Lung (tissue), 12 donors: Measurements from ENCODE around the gene VWF. TPM values are rescaled to one million over a fixed set of nuclear protein-coding genes. Genes with fewer than 3 reads are reported as not detected.

Experiments
- ATAC-seq: fragments of 200-7000 bp; cut with Tn5 transposase; one replicate; pipeline ENCODE4 v1.9.1; 2020; ENCODE audit warnings: moderate number of reproducible peaks; ENCODE audit not compliant: insufficient read depth, low FRiP score
- DNase-seq, 3 donors: peaks; one replicate each; pipeline ENCODE4 v3.0.0-alpha.2; 2013 to 2017
- H3K27ac ChIP-seq, 2 donors: one replicate each; pipeline ENCODE4 v1.5.1; 2013; ENCODE audit warnings: mild to moderate bottlenecking in 2 of 2, moderate library complexity in 2 of 2, control low read depth in 1 of 2, inconsistent platforms in 1 of 2, low read depth in 1 of 2, low read length in 1 of 2
- H3K27me3 ChIP-seq, 3 donors: one replicate each; pipeline ENCODE4 v1.5.1; 2013; ENCODE audit warnings: low read length in 2 of 3; ENCODE audit not compliant: control insufficient read depth in 3 of 3, insufficient read depth in 3 of 3
- H3K36me3 ChIP-seq, 4 donors: one replicate each; pipeline ENCODE4 v1.5.1; 2013; ENCODE audit warnings: low read length in 4 of 4, mild to moderate bottlenecking in 1 of 4, moderate library complexity in 1 of 4; ENCODE audit not compliant: control insufficient read depth in 4 of 4, insufficient read depth in 4 of 4
- H3K4me1 ChIP-seq, 5 donors: one replicate each; pipeline ENCODE4 v1.5.1; 2013; ENCODE audit warnings: low read length in 5 of 5, mild to moderate bottlenecking in 2 of 5, moderate library complexity in 1 of 5; ENCODE audit not compliant: control insufficient read depth in 5 of 5, insufficient read depth in 5 of 5
- H3K4me3 ChIP-seq: one replicate; pipeline ENCODE4 v1.5.1; 2013; ENCODE audit warnings: mild to moderate bottlenecking, control low read depth, moderate library complexity
- H3K9ac ChIP-seq, 2 donors: one replicate each; pipeline ENCODE4 v1.5.1; 2013; ENCODE audit warnings: low read length in 2 of 2, control low read depth in 1 of 2; ENCODE audit not compliant: insufficient read depth in 1 of 2
- H3K9me3 ChIP-seq, 4 donors: one replicate each; pipeline ENCODE4 v1.5.1; 2013; ENCODE audit warnings: low read length in 3 of 4, mild to moderate bottlenecking in 1 of 4, moderate library complexity in 1 of 4; ENCODE audit not compliant: control insufficient read depth in 4 of 4, insufficient read depth in 3 of 4
- WGBS, 2 donors: extraction: QIAGEN DNeasy Blood & Tissue Kit; methylation state at CpG; one replicate each; pipeline ENCODE4 v1.1.7; 2013; 5-methylcytosine and 5-hydroxymethylcytosine counted together
- polyA plus RNA-seq, 2 donors: library from polyadenylated mRNA; stranded (reverse); fragments of 200-250 nt; gene quantifications; one replicate each; pipeline ENCODE4 v1.2.1, GENCODE V29; 2013
- total RNA-seq, 2 donors: library from RNA; depleted of rRNA in 1 of 2; stranded (reverse); fragments of >200 nt in 1 of 2; gene quantifications; one replicate each; pipeline ENCODE4 v1.2.1, GENCODE V29; 2014 to 2021
- TF ChIP-seq, protein P1 (sequence below): IDR thresholded peaks from 2 replicates; pipeline ENCODE4 v1.5.1; 2012; ENCODE audit warnings: mild to moderate bottlenecking; ENCODE audit errors: control extremely low read depth, extremely low read depth
- donor health status: control.
- donor health status: control.
- donor health status: Bipolar disorder and iron deficiency.
- donor health status: healthy.
- donor health status: DM: yes; HTN: yes; CAD: no.

VWF gene
- total and polyA plus RNA-seq, 4 donors = 65.6 to 285 (median 249) TPM

DNA sequence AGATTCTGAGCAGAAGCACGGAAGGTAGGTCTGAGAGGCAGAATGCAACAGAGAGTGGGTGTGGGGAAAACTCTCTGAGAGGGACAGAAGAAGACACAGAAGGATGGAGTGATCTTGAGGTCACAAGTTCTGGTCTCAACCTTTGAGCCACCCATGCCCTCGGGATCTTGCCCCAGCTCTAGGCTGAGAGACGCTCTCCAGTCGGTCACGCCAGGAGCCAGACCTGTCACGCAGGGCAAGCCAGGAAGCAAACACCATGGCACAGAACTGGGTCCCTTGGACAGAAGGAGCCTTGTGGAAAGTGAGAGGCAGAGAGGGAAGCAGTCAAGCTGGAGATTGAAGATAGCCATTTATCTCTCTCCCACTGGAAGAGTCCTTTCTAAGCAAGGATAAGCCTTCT is 79.0 kb downstream of the VWF start:
- no peak overlapping the region for H3K4me3 ChIP-seq
- H3K4me1 ChIP-seq = peaks cover 0 to 4% (median 0%) of the 10 kb centered on the region in 5 donors
- ATAC-seq (no peak), DNase-seq (no peak)
- peaks cover 0 to 5% (median 0%) of the 10 kb centered on the region in 4 donors for H3K36me3 ChIP-seq
- no peaks in the 10 kb centered on the region for H3K9me3 ChIP-seq
- TF ChIP-seq, protein P1, sequence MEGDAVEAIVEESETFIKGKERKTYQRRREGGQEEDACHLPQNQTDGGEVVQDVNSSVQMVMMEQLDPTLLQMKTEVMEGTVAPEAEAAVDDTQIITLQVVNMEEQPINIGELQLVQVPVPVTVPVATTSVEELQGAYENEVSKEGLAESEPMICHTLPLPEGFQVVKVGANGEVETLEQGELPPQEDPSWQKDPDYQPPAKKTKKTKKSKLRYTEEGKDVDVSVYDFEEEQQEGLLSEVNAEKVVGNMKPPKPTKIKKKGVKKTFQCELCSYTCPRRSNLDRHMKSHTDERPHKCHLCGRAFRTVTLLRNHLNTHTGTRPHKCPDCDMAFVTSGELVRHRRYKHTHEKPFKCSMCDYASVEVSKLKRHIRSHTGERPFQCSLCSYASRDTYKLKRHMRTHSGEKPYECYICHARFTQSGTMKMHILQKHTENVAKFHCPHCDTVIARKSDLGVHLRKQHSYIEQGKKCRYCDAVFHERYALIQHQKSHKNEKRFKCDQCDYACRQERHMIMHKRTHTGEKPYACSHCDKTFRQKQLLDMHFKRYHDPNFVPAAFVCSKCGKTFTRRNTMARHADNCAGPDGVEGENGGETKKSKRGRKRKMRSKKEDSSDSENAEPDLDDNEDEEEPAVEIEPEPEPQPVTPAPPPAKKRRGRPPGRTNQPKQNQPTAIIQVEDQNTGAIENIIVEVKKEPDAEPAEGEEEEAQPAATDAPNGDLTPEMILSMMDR = no peak
- 92 to 98% methylated on average over 6 of the region's 6 CpGs for WGBS, 2 donors
- no peak overlapping the region for H3K9ac ChIP-seq
- H3K27me3 ChIP-seq = no peaks in the 10 kb centered on the region
- H3K27ac ChIP-seq = no peak overlapping the region

DNA sequence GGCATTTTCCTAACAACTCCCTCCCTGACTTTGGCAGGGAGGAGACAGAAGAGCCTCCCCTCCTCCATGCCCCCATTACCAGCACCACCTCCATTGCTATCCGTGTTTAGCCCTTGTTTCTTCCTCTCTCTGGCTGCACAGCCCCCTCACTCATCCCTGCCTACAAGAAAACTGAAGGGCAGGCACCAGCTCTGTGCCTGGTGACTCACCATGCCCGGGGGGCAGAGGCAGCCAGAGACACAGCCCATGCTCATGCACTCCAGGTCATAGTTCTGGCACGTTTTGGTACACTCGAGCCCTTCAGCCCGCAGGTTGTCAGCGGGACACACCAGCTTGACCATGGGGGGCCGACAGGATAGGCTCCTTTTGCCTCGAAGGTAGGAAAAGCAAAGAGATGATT is 80.4 kb downstream of the VWF start:
- DNase-seq (no peak), ATAC-seq (no peak)
- peaks cover 0 to 4% (median 0%) of the 10 kb centered on the region in 5 donors for H3K4me1 ChIP-seq
- H3K9ac ChIP-seq = no peak overlapping the region
- H3K9me3 ChIP-seq = no peaks in the 10 kb centered on the region
- no peaks in the 10 kb centered on the region for H3K27me3 ChIP-seq
- TF ChIP-seq, protein P1 = no peak
- H3K4me3 ChIP-seq = no peak overlapping the region
- 79 to 86% methylated on average over 8 of the region's 8 CpGs for WGBS, 2 donors
- H3K27ac ChIP-seq = no peak overlapping the region
- peaks cover 0 to 3% (median 0%) of the 10 kb centered on the region in 4 donors for H3K36me3 ChIP-seq

DNA sequence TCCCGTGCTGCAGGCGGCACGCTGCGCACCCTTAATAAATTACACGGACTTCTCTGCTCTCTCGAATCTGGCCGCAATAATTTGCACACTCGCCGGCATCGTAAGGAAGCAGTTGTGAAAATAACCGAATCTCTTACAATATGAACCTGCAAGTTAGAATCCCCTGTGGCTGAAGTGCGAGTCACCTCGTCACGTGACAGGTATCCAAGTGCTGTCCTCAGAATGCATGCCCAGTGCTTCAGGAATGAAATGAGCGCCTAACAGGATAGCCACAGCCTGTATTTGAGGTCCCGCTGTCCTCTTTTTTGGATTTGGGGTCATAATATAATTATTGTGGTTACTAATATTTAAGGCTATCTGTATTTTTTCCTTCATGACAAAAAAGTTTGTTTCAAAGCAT is 82.0 kb downstream of the VWF start:
- ATAC-seq = no peak
- no peak for DNase-seq
- Histone ChIP-seq H3K9me3 (no peaks in the 10 kb centered on the region), H3K4me1 (peaks cover 0 to 4% (median 0%) of the 10 kb centered on the region in 5 donors), H3K27me3 (no peaks in the 10 kb centered on the region), H3K9ac (no peak overlapping the region), H3K36me3 (peaks cover 0 to 5% (median 0%) of the 10 kb centered on the region in 4 donors), H3K27ac (no peak overlapping the region), H3K4me3 (no peak overlapping the region)
- TF ChIP-seq, protein P1 = no peak
- 91% methylated on average over 16 of the region's 16 CpGs for WGBS, 2 donors

DNA sequence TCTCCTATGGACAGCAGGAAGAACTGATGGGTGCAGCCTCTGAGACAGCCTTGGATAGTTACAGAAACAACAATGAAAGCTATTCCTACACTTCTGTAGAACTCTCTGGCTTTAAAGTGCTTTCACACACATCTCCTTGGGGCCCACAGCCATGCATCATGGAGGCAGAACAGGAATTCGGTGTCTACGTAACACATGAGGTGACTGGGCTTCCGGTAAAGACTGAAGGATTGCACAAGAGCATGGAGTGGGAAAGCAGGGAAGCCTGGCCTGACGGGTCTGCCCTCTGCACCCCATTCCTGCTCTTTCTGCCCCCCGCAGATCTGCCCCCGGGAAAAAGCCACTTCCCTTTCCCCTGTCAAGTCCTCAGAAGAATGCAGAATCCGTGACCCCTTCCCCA is 82.6 kb downstream of the VWF start:
- no peaks in the 10 kb centered on the region for H3K9me3 ChIP-seq
- ATAC-seq (no peak), DNase-seq (no peak)
- no peak overlapping the region for H3K9ac ChIP-seq
- H3K4me1 ChIP-seq = peaks cover 0 to 2% (median 0%) of the 10 kb centered on the region in 5 donors
- H3K27me3 ChIP-seq = no peaks in the 10 kb centered on the region
- H3K27ac ChIP-seq = no peak overlapping the region
- H3K4me3 ChIP-seq = no peak overlapping the region
- TF ChIP-seq, protein P1 = no peak
- 49 to 52% methylated on average over 7 of the region's 7 CpGs for WGBS, 2 donors
- H3K36me3 ChIP-seq = peaks cover 0 to 6% (median 0%) of the 10 kb centered on the region in 4 donors
